ACC112 (cell line): Measurements from ENCODE around the gene TCF12.

Experiments used
- H2AFZ ChIP-seq: fragments of 200-600 bp; sonication (generic); one replicate; pipeline ENCODE4 v1.6.0; 2017; ENCODE audit warnings: antibody characterized with exemption, low read length; ENCODE audit not compliant: unreplicated experiment
- H3K27ac ChIP-seq: fragments of 200-600 bp; sonication (generic); 2 replicates; pipeline ENCODE4 v1.5.1; 2014; ENCODE audit warnings: low read depth, mild to moderate bottlenecking, antibody characterized with exemption, low read length, moderate library complexity
- H3K27me3 ChIP-seq: fragments of 200-600 bp; sonication (generic); 2 replicates; pipeline ENCODE4 v1.6.1; 2014; ENCODE audit warnings: mild to moderate bottlenecking, antibody characterized with exemption, low read length, moderate library complexity, mixed read lengths; ENCODE audit not compliant: insufficient read depth
- H3K36me3 ChIP-seq: fragments of 200-600 bp; sonication (generic); 2 replicates; pipeline ENCODE4 v1.6.1; 2016; ENCODE audit warnings: mild to moderate bottlenecking, antibody characterized with exemption, low read length, moderate library complexity, mixed read lengths; ENCODE audit not compliant: insufficient read depth
- H3K4me1 ChIP-seq: fragments of 200-600 bp; sonication (generic); one replicate; pipeline ENCODE4 v1.6.1; 2016; ENCODE audit warnings: low read length, mixed read lengths; ENCODE audit not compliant: insufficient read depth, unreplicated experiment, control insufficient read depth
- H3K4me3 ChIP-seq: fragments of 200-600 bp; sonication (generic); 2 replicates; pipeline ENCODE4 v1.5.1; 2014; ENCODE audit warnings: mild to moderate bottlenecking, low read depth, low read length
- H3K79me2 ChIP-seq: fragments of 200-600 bp; sonication (generic); one replicate; pipeline ENCODE4 v1.6.0; 2016; ENCODE audit warnings: low read length; ENCODE audit not compliant: control insufficient read depth, unreplicated experiment, insufficient read depth

TCF12 gene

DNA sequence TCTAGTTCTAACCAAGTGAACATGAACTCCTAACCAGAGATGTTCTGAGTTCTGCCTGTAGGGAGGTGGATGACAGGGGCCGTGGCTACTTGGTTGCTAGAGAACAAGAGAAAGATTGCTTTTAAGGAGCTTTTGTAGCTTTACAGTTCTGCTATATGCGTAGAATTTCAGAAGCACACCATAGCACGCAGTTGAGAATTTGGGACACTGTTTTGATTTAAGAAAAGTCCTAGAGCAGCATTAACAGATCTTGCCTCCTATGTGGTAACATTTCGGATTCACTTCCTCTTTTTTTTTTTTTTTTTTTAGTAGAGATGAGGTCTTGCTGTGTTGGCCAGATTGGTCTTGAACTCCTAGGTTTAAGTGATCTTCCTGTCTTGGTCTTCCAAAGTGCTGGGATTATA is 181.7 kb downstream of the TCF12 start:
- H3K79me2 ChIP-seq: no peaks in the 10 kb centered on the region
- no peak overlapping the region for H3K4me3 ChIP-seq
- H3K4me1 ChIP-seq: no peaks in the 10 kb centered on the region
- H3K36me3 ChIP-seq: peaks cover 6% of the 10 kb centered on the region; the same call in 1 of the 2 replicates
- H2AFZ ChIP-seq: no peak overlapping the region
- no peaks in the 10 kb centered on the region for H3K27me3 ChIP-seq
- no peak overlapping the region for H3K27ac ChIP-seq

GRCh38 chr15:57102858-57103257 is 184.4 kb downstream of the TCF12 start:
- H3K27ac ChIP-seq: no peak overlapping the region
- H3K4me1 ChIP-seq: no peaks in the 10 kb centered on the region
- peaks cover 23% of the 10 kb centered on the region for H3K36me3 ChIP-seq
- no peaks in the 10 kb centered on the region for H3K27me3 ChIP-seq
- no peak overlapping the region for H2AFZ ChIP-seq
- no peak overlapping the region for H3K4me3 ChIP-seq
- H3K79me2 ChIP-seq: no peaks in the 10 kb centered on the region

- H3K79me2 ChIP-seq: peaks cover 3% of the 10 kb centered on the region
- peaks cover 22% of the 10 kb centered on the region for H3K36me3 ChIP-seq
- no peak overlapping the region for H3K4me3 ChIP-seq
- no peaks in the 10 kb centered on the region for H3K4me1 ChIP-seq
- H2AFZ ChIP-seq: no peak overlapping the region
- no peaks in the 10 kb centered on the region for H3K27me3 ChIP-seq
- no peak overlapping the region for H3K27ac ChIP-seq
These were observed 189.9 kb downstream of the TCF12 start for GRCh38 chr15:57108296-57108695.

GRCh38 chr15:57109005-57109404 is 190.6 kb downstream of the TCF12 start:
- peaks cover 3% of the 10 kb centered on the region for H3K79me2 ChIP-seq
- no peak overlapping the region for H3K27ac ChIP-seq
- peaks cover 19% of the 10 kb centered on the region for H3K36me3 ChIP-seq
- no peak overlapping the region for H2AFZ ChIP-seq
- peaks cover 2% of the 10 kb centered on the region for H3K4me1 ChIP-seq
- no peak overlapping the region for H3K4me3 ChIP-seq
- no peaks in the 10 kb centered on the region for H3K27me3 ChIP-seq

DNA sequence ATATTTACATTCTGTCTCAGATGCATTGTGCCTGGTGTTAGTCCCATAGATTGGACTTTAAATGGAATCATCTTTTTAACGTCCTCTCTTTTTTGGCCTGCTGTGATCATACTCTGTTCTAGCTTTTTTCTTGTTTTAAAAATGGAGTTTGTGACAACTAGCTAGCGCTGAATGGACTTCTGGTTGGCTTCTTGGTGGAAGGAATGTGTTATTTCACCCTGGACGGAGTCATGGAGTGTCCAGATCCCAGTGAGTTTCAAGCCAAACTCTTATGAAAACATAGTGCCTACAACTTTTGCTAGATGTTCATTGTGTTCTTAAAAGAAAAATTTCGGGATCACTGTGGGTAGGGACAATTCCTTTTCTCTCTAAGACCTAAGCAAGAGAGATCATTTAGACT is 192.6 kb downstream of the TCF12 start:
- Histone ChIP-seq H2AFZ (no peak overlapping the region), H3K27me3 (no peaks in the 10 kb centered on the region), H3K79me2 (peaks cover 3% of the 10 kb centered on the region), H3K4me1 (peaks cover 8% of the 10 kb centered on the region), H3K27ac (no peak overlapping the region), H3K4me3 (no peak overlapping the region), H3K36me3 (peaks cover 12% of the 10 kb centered on the region)

DNA sequence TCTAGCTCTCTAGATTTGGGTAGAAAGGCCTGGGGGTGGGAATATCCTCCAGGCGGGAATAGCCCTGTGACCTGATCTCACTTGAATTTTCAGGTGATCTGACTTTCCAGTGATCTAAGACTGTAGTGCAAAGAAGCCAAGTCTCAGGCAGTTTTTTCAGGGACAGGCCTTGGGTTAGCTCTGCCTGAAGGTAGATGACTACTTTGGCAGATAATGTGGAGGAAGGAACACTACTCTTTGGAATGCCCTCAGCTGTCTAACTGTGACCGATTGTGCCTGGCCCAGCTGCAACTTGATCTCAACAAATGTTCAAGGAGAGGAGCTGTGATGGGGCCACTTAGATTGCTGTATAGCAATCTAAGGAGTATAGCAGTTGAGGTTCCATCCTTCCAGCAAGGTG is 193.7 kb downstream of the TCF12 start:
- peaks cover under 1% of the 10 kb centered on the region; the same call in 1 of the 2 replicates for H3K36me3 ChIP-seq
- peaks cover 3% of the 10 kb centered on the region for H3K79me2 ChIP-seq
- no peak overlapping the region for H3K4me3 ChIP-seq
- no peak overlapping the region for H3K27ac ChIP-seq
- H3K27me3 ChIP-seq: no peaks in the 10 kb centered on the region
- H2AFZ ChIP-seq: no peak overlapping the region
- H3K4me1 ChIP-seq: peaks cover 10% of the 10 kb centered on the region

DNA sequence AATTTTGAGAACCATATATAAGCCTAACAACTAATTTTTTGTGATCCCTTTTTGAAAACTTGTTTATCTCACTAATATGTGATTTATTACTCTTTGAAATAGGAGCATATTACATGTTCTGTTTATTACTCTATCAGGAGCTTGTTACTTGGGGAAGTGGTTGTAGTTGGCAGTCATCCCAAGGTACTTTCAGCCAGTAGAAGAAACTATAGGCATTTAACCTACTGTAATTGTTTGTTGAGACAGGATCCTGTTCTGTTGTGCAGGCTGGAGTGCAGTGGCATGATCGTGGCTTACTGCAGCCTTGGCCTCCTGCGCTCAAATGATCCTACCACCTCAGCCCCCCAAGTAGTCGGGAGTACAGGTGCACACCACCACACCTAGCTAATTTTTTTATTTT is 195.6 kb downstream of the TCF12 start:
- peaks cover 25% of the 10 kb centered on the region for H3K4me1 ChIP-seq
- no peaks in the 10 kb centered on the region for H3K36me3 ChIP-seq
- H3K27me3 ChIP-seq: no peaks in the 10 kb centered on the region
- peaks cover 3% of the 10 kb centered on the region for H3K79me2 ChIP-seq
- no peak overlapping the region for H2AFZ ChIP-seq
- H3K27ac ChIP-seq: no peak overlapping the region
- H3K4me3 ChIP-seq: no peak overlapping the region

- Histone ChIP-seq H3K4me3 (no peak overlapping the region), H3K27ac (no peak overlapping the region), H3K27me3 (no peaks in the 10 kb centered on the region), H3K79me2 (peaks cover 2% of the 10 kb centered on the region), H3K36me3 (no peaks in the 10 kb centered on the region), H2AFZ (no peak overlapping the region), H3K4me1 (peaks cover 32% of the 10 kb centered on the region)
These were observed 199.8 kb downstream of the TCF12 start for GRCh38 chr15:57118013-57118799.

DNA sequence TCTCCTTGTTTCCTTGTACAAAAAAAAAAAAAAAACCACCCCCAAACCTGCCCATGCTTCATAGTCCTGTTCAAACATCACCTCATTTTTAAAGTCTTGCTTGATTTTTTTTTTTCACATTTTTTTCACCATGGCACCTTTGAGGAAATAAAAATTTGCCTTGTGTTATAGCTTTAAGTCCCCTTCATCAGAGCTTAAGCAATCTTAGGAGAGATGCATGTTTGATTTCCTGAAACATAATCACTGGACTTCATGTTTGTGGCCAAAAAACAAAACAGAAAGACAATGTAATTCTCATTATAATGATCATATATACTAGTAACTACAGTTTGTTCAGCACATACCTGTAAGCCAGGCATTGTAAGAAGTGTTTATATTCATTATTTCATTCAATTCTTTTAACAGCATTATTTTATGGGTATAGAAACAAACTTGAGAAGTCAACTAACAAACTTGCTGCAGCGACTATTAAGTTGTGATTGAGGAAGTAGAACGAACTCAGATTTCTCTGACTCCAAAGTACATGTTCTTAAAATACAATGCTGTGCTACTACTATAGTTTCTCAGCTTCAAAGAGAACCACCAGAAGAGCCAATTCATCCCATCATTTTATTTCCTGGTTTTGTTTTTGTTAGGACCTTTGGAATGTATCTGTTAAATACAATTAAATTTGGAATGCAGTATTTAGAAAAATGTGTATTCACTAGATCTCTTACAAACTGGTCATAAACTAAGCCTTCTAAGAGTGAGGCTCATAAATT is 203.8 kb downstream of the TCF12 start:
- Histone ChIP-seq H3K4me3 (no peak overlapping the region), H2AFZ (no peak overlapping the region), H3K27me3 (no peaks in the 10 kb centered on the region), H3K27ac (no peak overlapping the region), H3K4me1 (peaks cover 21% of the 10 kb centered on the region), H3K79me2 (peaks cover 2% of the 10 kb centered on the region), H3K36me3 (no peaks in the 10 kb centered on the region)

GRCh38 chr15:57124036-57124435 is 205.6 kb downstream of the TCF12 start:
- no peak overlapping the region for H2AFZ ChIP-seq
- no peaks in the 10 kb centered on the region for H3K27me3 ChIP-seq
- peaks cover 2% of the 10 kb centered on the region for H3K79me2 ChIP-seq
- no peaks in the 10 kb centered on the region for H3K36me3 ChIP-seq
- H3K27ac ChIP-seq: no peak overlapping the region
- no peak overlapping the region for H3K4me3 ChIP-seq
- peaks cover 7% of the 10 kb centered on the region for H3K4me1 ChIP-seq

DNA sequence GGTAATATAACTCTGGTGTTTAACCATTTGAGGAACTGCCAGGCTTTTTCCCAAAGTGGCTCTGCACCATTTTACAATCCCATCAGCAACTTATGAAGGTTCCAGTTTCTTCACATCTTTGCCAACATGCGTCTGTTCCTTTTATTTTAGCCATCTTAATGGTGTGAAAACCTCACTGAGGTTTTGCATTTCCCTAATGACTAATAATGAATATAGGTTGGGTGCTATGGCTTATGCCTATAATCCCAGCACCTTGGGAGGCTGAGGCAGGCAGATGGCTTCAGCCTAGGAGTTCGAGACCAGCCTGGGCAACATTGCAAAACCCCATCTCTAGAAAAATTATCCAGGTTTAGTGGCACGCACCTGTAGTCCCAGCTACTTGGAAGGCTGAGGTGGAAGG is 210.6 kb downstream of the TCF12 start:
- Histone ChIP-seq H3K4me3 (no peak overlapping the region), H3K27ac (no peak overlapping the region), H3K27me3 (no peaks in the 10 kb centered on the region), H2AFZ (no peak overlapping the region), H3K36me3 (no peaks in the 10 kb centered on the region), H3K4me1 (no peaks in the 10 kb centered on the region), H3K79me2 (peaks cover 5% of the 10 kb centered on the region)
